Measurements from ENCODE around the gene MT1H. TPM values are rescaled to one million over a fixed set of nuclear protein-coding genes. Genes with fewer than 3 reads are reported as not detected.

Gene MT1H
- total RNA-seq, 2 donors from 2014 or later: not detected

DNA sequence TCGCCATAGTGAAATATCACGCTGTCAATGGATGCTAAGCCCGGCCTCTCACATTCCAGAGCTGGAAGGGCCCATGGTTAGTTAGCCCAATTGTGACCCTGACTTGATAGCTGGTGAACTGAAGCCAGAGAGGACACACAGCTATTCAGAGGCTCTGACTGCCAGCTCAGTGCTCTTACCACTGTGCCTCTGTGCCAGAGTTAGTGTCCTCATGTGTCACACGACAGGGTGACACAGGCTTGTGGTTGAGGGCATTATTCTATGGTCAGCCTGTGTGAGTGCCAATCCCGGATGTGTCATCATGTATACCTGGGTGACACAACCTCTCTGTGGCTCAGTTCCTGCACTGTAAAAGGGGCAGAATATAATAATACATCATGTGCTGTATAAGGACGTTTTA lies 10.2 kb downstream of the MT1H start:
- DNase-seq (ENCODE audit: low spot score): no peak
- Histone ChIP-seq H3K4me3 (no peak overlapping the region), H3K9me3 (no peaks in the 10 kb centered on the region), H3K36me3 (peaks cover 4% of the 10 kb centered on the region), H3K27me3 (no peaks in the 10 kb centered on the region), H3K4me1 (peaks cover 0 to 46% of the 10 kb centered on the region in 2 donors), H3K27ac (peak overlapping the region; percentile 54 to 86)
- TF ChIP-seq, protein P1, sequence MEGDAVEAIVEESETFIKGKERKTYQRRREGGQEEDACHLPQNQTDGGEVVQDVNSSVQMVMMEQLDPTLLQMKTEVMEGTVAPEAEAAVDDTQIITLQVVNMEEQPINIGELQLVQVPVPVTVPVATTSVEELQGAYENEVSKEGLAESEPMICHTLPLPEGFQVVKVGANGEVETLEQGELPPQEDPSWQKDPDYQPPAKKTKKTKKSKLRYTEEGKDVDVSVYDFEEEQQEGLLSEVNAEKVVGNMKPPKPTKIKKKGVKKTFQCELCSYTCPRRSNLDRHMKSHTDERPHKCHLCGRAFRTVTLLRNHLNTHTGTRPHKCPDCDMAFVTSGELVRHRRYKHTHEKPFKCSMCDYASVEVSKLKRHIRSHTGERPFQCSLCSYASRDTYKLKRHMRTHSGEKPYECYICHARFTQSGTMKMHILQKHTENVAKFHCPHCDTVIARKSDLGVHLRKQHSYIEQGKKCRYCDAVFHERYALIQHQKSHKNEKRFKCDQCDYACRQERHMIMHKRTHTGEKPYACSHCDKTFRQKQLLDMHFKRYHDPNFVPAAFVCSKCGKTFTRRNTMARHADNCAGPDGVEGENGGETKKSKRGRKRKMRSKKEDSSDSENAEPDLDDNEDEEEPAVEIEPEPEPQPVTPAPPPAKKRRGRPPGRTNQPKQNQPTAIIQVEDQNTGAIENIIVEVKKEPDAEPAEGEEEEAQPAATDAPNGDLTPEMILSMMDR (IDR thresholded peaks at IDR 0.05): no peak

DNA sequence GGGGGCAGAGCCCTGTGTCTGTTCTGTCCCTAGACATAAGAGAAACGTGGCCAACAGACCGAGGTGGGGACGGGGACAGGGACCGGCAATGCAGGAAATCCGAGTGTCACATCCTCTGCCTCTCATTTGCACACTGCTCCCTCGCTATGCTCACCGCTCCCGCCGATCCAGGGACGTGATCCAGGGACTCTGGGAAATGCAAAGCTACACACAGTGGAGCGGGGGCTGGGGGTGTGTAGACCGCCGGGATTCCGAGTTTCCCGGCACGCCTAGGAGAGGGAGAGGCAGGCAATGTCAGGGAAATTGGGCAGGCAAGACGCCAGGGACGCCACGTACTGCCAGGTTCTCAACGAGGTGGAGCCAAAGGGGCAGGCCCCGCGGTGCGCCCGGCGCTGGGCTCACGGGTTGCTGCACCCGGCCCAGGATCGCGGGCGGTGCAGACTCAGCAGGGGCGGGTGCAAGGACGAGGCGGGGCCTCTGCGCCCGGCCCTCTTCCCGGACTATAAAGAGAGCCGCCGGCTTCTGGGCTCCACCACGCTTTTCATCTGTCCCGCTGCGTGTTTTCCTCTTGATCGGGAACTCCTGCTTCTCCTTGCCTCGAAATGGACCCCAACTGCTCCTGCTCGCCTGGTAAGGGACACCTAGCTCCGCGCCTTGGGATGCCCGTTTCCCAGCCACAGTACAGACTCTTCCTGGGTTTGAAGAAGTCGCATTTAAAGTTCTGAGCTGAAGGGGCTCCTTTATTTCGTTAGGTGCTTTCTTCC lies 12.5 kb downstream of the MT1H start, which contains the start of gene MT1X:
Gene MT1X (plus strand): TSS at position 532 of the 764 bp plus-strand sequence. CDS start 71 bp downstream, at position 603.
- no peaks in the 10 kb centered on the region for H3K9me3 ChIP-seq

GRCh38 chr16:56682703-56683397 lies 13.2 kb downstream of the MT1H start:
- no peaks in the 10 kb centered on the region for H3K27me3 ChIP-seq
- peaks cover 4% of the 10 kb centered on the region for H3K36me3 ChIP-seq
- H3K4me3 ChIP-seq: peak overlapping the region; percentile 59 to 60
- DNase-seq (ENCODE audit: low spot score): no peak
- peaks cover 0 to 40% of the 10 kb centered on the region in 2 donors for H3K4me1 ChIP-seq
- H3K27ac ChIP-seq: peak overlapping the region; percentile 86 to 87
- TF ChIP-seq, protein P1 (IDR thresholded peaks at IDR 0.05): no peak
- H3K9me3 ChIP-seq: no peaks in the 10 kb centered on the region

More for the DNA sequence above, 12.5 kb downstream of the MT1H start, which contains the start of gene MT1X:
- DNase-seq (ENCODE audit: low spot score): peak; percentile 97
- H3K27me3 ChIP-seq: no peaks in the 10 kb centered on the region
- peak within 1 kb of the TSS; percentile 86 to 87 for H3K27ac ChIP-seq
- H3K36me3 ChIP-seq: peaks cover 4% of the 10 kb centered on the region
- H3K4me1 ChIP-seq: peaks cover 0 to 40% of the 10 kb centered on the region in 2 donors
- TF ChIP-seq, protein P1 (IDR thresholded peaks at IDR 0.05): no peak
- peak within 1 kb of the TSS; percentile 59 to 60 for H3K4me3 ChIP-seq

GRCh38 chr16:56683424-56684172 lies 14.0 kb downstream of the MT1H start:
- Histone ChIP-seq H3K4me3 (peak overlapping the region; percentile 59 to 60), H3K27ac (peak overlapping the region; percentile 86 to 87), H3K9me3 (no peaks in the 10 kb centered on the region), H3K27me3 (no peaks in the 10 kb centered on the region), H3K36me3 (peaks cover 4% of the 10 kb centered on the region), H3K4me1 (peaks cover 0 to 40% of the 10 kb centered on the region in 2 donors)
- TF ChIP-seq, protein P1 (IDR thresholded peaks at IDR 0.05): no peak
- DNase-seq (ENCODE audit: low spot score): no peak

DNA sequence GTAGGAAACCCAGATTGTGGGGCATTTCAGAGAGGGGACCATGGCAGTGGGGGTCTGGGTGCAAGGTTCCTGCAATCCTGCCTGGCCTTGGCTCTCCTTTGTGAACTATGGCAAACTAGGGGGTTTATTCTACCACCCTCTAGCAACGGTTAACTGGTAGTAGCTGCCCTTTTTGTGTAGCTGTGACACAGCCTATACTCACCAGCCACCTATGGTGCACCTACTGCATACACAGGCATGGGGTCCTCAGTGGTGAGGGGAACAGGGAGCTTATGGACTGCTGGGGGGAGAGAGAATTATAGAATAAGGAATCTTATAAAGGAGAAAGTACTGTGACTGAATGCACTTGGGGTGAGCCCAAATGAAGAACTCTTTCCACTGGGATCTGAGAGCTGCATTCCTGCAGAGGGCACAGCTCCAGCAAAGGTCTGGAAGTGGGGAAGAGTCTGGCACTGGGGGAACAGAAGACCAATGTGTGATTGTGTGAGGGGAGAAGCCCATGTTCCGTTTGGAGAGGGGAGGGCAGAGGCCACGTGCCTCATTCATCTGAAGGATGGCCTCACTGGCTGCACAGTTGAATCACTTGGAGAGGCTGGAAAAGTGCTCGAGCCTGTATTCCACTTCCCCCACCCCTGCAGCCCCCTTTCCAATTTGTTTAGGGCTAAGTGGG lies 14.8 kb downstream of the MT1H start:
- Histone ChIP-seq H3K27me3 (no peaks in the 10 kb centered on the region), H3K4me1 (peaks cover 0 to 40% of the 10 kb centered on the region in 2 donors), H3K27ac (peak overlapping the region; percentile 86 to 87), H3K4me3 (peak overlapping the region; percentile 59 to 60), H3K9me3 (no peaks in the 10 kb centered on the region), H3K36me3 (peaks cover 4% of the 10 kb centered on the region)
- no peak for DNase-seq (ENCODE audit: low spot score)
- TF ChIP-seq, protein P1 (IDR thresholded peaks at IDR 0.05): no peak

Measured in right atrium auricular region (tissue), 2 donors.